GM13977 (cell line): ENCODE results near the gene ATP2B3.

Experiments used
- DNase-seq: peaks from one replicate; pipeline ENCODE4 v3.0.0; 2012; ENCODE audit warnings: low spot score
- CTCF ChIP-seq: IDR thresholded peaks from 2 replicates; pipeline ENCODE4 v1.5.1; 2012; ENCODE audit warnings: mild to moderate bottlenecking, control low read depth; ENCODE audit not compliant: insufficient read depth; ENCODE audit errors: extremely low read depth, missing control alignments
- in situ Hi-C: fragments of 300-500 bp; cut with MboI; formaldehyde crosslinking; loops from one replicate; pipeline ENCODE4 v1.12.0; 2022; ENCODE audit warnings: low sequenced_read_pairs, low pct_unique_long_range_greater_than_20kb, mixed read lengths, inconsistent platforms; ENCODE audit not compliant: unreplicated experiment

Gene ATP2B3

DNA sequence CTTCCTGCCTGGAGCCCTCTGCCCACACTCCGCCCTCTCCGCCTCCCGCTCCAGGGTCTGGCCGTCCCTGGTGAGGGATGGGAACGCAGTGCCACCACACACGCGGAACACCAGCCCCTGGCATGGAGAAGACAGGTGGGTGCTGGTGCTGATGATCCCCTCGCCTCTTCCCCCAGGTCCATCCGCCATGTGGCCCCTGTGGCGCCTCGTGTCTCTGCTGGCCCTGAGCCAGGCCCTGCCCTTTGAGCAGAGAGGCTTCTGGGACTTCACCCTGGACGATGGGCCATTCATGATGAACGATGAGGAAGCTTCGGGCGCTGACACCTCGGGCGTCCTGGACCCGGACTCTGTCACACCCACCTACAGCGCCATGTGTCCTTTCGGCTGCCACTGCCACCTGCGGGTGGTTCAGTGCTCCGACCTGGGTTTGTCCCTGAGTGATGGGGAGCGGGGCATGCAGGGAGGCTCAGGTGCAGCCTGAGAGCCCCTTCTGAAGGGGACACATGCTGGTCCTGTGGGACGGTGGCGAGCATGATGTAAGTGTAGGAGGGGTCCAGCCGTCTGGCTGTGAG, 12.9 kb upstream of the ATP2B3 start:
- in situ Hi-C loops: no loop called here
- TF ChIP-seq CTCF: no peak
- no peak for DNase-seq

DNA sequence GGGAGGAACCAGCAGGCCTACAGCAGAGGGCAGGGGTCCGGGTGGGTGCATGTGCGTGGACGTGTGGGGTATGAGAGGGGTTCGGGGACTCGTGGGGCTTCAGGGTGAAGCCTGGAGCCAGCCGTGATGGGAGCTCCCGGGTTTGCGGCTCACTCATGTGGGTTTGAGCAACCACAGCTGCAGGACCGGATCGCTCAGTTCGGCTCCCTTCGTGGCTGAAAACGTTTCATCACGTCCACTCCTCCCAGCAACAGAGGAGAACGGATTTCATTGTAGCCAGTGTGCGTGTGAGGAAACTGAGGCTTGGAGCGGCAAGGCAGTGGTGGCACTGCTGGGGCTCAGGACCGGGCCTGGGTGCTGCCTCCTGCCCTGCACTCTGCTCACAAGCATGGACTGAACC, 12.1 kb upstream of the ATP2B3 start:
- in situ Hi-C loops: no loop called here
- no peak for TF ChIP-seq CTCF
- DNase-seq: no peak

DNA sequence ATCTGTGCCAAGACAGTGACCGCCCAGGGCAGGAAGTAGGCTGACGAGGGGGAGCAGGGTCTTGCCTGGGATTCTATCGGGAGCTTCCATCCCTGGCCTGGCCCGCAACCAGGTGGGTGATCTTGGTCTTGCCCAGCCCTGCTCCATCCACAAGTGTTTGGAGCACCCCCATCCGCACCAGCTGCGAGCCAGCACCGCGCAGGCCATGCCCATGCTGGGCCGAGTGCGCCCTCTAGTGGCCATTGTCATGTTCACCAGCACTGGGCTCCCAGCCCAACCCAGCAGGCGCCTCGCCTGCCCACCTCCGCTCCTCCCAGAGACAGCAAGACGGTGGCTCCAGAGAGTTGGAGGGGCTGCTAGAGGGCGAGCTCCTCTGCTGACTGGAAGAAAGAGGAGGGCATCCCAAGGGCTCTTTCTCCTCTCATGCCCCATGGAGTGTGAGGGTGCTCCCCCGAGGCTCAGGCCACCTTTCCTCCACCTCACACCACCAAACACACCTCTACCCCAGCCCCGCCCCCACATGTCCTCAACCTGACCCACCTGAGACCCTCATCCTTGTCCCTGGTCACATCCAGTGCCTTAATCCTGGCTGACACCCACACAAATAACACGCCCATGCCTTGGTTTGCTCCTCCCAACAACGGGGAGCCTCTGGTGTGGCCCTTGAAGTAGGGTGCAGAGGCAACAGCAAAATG, 9.8 kb upstream of the ATP2B3 start:
- peak; percentile 89 for TF ChIP-seq CTCF
- peak; percentile 93 for DNase-seq
- in situ Hi-C loops: no loop called here

- DNase-seq: no peak
- TF ChIP-seq CTCF: no peak
- in situ Hi-C loops: no loop called here
Observed at GRCh38 chrX:153509592-153509991, 7.8 kb upstream of the ATP2B3 start.

DNA sequence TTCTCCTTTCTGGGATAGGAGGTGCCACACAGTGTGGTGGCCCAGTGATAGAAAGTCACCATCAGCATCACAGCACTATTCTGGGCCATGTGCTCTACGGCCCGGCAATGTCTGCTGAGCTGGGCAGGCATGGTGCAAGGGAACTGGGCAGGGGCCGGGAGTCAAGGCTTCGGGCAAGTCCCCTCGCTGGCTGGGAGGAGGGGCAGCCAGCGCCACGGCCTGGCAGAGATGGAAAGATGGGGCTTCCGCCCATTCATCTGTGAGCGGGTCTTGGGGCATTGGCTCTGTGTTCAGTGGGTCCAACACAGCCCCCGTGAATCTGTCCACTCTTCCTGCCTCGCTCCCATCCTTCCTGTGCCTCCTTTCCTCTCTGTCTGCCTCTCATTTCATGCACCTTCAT, 7.1 kb upstream of the ATP2B3 start:
- in situ Hi-C loops: no loop called here
- no peak for TF ChIP-seq CTCF
- no peak for DNase-seq

- no peak for DNase-seq
- TF ChIP-seq CTCF: no peak
- in situ Hi-C loops: no loop called here
Observed at GRCh38 chrX:153511784-153512500, 5.5 kb upstream of the ATP2B3 start.
